ENCODE data around the gene RNF32. TPM values are rescaled to one million over a fixed set of nuclear protein-coding genes. Genes with fewer than 3 reads are reported as not detected.

The RNF32 gene
- total and polyA plus RNA-seq, 4 donors: 1.4 to 3.8 (median 2.9) TPM

GRCh38 chr7:156604836-156605695 is 35.5 kb upstream of the RNF32 start:
- Histone ChIP-seq H3K36me3 (ENCODE audit: control insufficient read depth, insufficient read depth, low read length) (no peaks in the 10 kb centered on the region), H3K4me3 (ENCODE audit: low read depth, low read length) (no peak overlapping the region), H3K27me3 (ENCODE audit: control insufficient read depth, insufficient read depth, low read length) (peaks cover 11% of the 10 kb centered on the region), H3K9me3 (ENCODE audit: control insufficient read depth, insufficient read depth, low read length) (no peaks in the 10 kb centered on the region), H3K4me1 (ENCODE audit: control insufficient read depth, insufficient read depth, low read length) (peaks cover 14% of the 10 kb centered on the region), H3K27ac (ENCODE audit: low read depth, low read length) (no peak overlapping the region)
- WGBS (ENCODE audit: insufficient coverage): 89% methylated on average over 21 of the region's 22 CpGs
- no peak for DNase-seq (ENCODE audit: low read depth in 4 of 6, low spot score in 6 of 6)

- Histone ChIP-seq H3K27ac (ENCODE audit: low read depth, low read length) (no peak overlapping the region), H3K4me3 (ENCODE audit: low read depth, low read length) (no peak overlapping the region), H3K4me1 (ENCODE audit: control insufficient read depth, insufficient read depth, low read length) (peaks cover 14% of the 10 kb centered on the region), H3K36me3 (ENCODE audit: control insufficient read depth, insufficient read depth, low read length) (no peaks in the 10 kb centered on the region), H3K9me3 (ENCODE audit: control insufficient read depth, insufficient read depth, low read length) (no peaks in the 10 kb centered on the region), H3K27me3 (ENCODE audit: control insufficient read depth, insufficient read depth, low read length) (peaks cover 11% of the 10 kb centered on the region)
- 100% methylated on average over 1 of the region's 5 CpGs for WGBS (ENCODE audit: insufficient coverage)
- DNase-seq (ENCODE audit: low read depth in 4 of 6, low spot score in 6 of 6): no peak
These were observed 34.4 kb upstream of the RNF32 start for GRCh38 chr7:156606135-156606534.

- WGBS (ENCODE audit: insufficient coverage): 94% methylated on average over 6 of the region's 14 CpGs
- Histone ChIP-seq H3K4me3 (ENCODE audit: low read depth, low read length) (no peak overlapping the region), H3K27me3 (ENCODE audit: control insufficient read depth, insufficient read depth, low read length) (peaks cover 11% of the 10 kb centered on the region), H3K9me3 (ENCODE audit: control insufficient read depth, insufficient read depth, low read length) (no peaks in the 10 kb centered on the region), H3K27ac (ENCODE audit: low read depth, low read length) (no peak overlapping the region), H3K36me3 (ENCODE audit: control insufficient read depth, insufficient read depth, low read length) (no peaks in the 10 kb centered on the region), H3K4me1 (ENCODE audit: control insufficient read depth, insufficient read depth, low read length) (peaks cover 14% of the 10 kb centered on the region)
- DNase-seq (ENCODE audit: low read depth in 4 of 6, low spot score in 6 of 6): no peak
These were observed 33.8 kb upstream of the RNF32 start for GRCh38 chr7:156606691-156607331.

GRCh38 chr7:156607332-156608172 is 33.0 kb upstream of the RNF32 start:
- Histone ChIP-seq H3K27ac (ENCODE audit: low read depth, low read length) (no peak overlapping the region), H3K4me1 (ENCODE audit: control insufficient read depth, insufficient read depth, low read length) (peaks cover 14% of the 10 kb centered on the region), H3K9me3 (ENCODE audit: control insufficient read depth, insufficient read depth, low read length) (no peaks in the 10 kb centered on the region), H3K36me3 (ENCODE audit: control insufficient read depth, insufficient read depth, low read length) (no peaks in the 10 kb centered on the region), H3K27me3 (ENCODE audit: control insufficient read depth, insufficient read depth, low read length) (peaks cover 11% of the 10 kb centered on the region), H3K4me3 (ENCODE audit: low read depth, low read length) (peak overlapping the region; percentile 16)
- peak in 1 of 6 donors; percentile 23 for DNase-seq (ENCODE audit: low read depth in 4 of 6, low spot score in 6 of 6)
- 26% methylated on average over 80 of the region's 84 CpGs for WGBS (ENCODE audit: insufficient coverage)

- Histone ChIP-seq H3K4me1 (ENCODE audit: control insufficient read depth, insufficient read depth, low read length) (peaks cover 14% of the 10 kb centered on the region), H3K9me3 (ENCODE audit: control insufficient read depth, insufficient read depth, low read length) (no peaks in the 10 kb centered on the region), H3K27ac (ENCODE audit: low read depth, low read length) (no peak overlapping the region), H3K36me3 (ENCODE audit: control insufficient read depth, insufficient read depth, low read length) (no peaks in the 10 kb centered on the region), H3K4me3 (ENCODE audit: low read depth, low read length) (peak overlapping the region; percentile 16), H3K27me3 (ENCODE audit: control insufficient read depth, insufficient read depth, low read length) (peaks cover 11% of the 10 kb centered on the region)
- WGBS (ENCODE audit: insufficient coverage): 25% methylated on average over 14 of the region's 17 CpGs
- no peak for DNase-seq (ENCODE audit: low read depth in 4 of 6, low spot score in 6 of 6)
These were observed 32.4 kb upstream of the RNF32 start for GRCh38 chr7:156608173-156608478.

GRCh38 chr7:156609010-156609877 is 31.3 kb upstream of the RNF32 start:
- 80% methylated on average over 2 of the region's 7 CpGs for WGBS (ENCODE audit: insufficient coverage)
- DNase-seq (ENCODE audit: low read depth in 4 of 6, low spot score in 6 of 6): no peak
- Histone ChIP-seq H3K4me1 (ENCODE audit: control insufficient read depth, insufficient read depth, low read length) (peaks cover 14% of the 10 kb centered on the region), H3K36me3 (ENCODE audit: control insufficient read depth, insufficient read depth, low read length) (no peaks in the 10 kb centered on the region), H3K27me3 (ENCODE audit: control insufficient read depth, insufficient read depth, low read length) (peaks cover 12% of the 10 kb centered on the region), H3K27ac (ENCODE audit: low read depth, low read length) (no peak overlapping the region), H3K9me3 (ENCODE audit: control insufficient read depth, insufficient read depth, low read length) (no peaks in the 10 kb centered on the region), H3K4me3 (ENCODE audit: low read depth, low read length) (no peak overlapping the region)

GRCh38 chr7:156610130-156610529 is 30.4 kb upstream of the RNF32 start:
- H3K36me3 ChIP-seq (ENCODE audit: control insufficient read depth, insufficient read depth, low read length): no peaks in the 10 kb centered on the region
- no peak overlapping the region for H3K4me3 ChIP-seq (ENCODE audit: low read depth, low read length)
- DNase-seq (ENCODE audit: low read depth in 4 of 6, low spot score in 6 of 6): no peak
- no peak overlapping the region for H3K27ac ChIP-seq (ENCODE audit: low read depth, low read length)
- peaks cover 17% of the 10 kb centered on the region for H3K27me3 ChIP-seq (ENCODE audit: control insufficient read depth, insufficient read depth, low read length)
- peaks cover 14% of the 10 kb centered on the region for H3K4me1 ChIP-seq (ENCODE audit: control insufficient read depth, insufficient read depth, low read length)
- no peaks in the 10 kb centered on the region for H3K9me3 ChIP-seq (ENCODE audit: control insufficient read depth, insufficient read depth, low read length)
- WGBS (ENCODE audit: insufficient coverage): 74% methylated on average over 7 of the region's 11 CpGs

- no peak for DNase-seq (ENCODE audit: low read depth in 4 of 6, low spot score in 6 of 6)
- no peak overlapping the region for H3K27ac ChIP-seq (ENCODE audit: low read depth, low read length)
- H3K4me1 ChIP-seq (ENCODE audit: control insufficient read depth, insufficient read depth, low read length): peaks cover 14% of the 10 kb centered on the region
- peaks cover 18% of the 10 kb centered on the region for H3K27me3 ChIP-seq (ENCODE audit: control insufficient read depth, insufficient read depth, low read length)
- H3K9me3 ChIP-seq (ENCODE audit: control insufficient read depth, insufficient read depth, low read length): no peaks in the 10 kb centered on the region
- no peak overlapping the region for H3K4me3 ChIP-seq (ENCODE audit: low read depth, low read length)
- no peaks in the 10 kb centered on the region for H3K36me3 ChIP-seq (ENCODE audit: control insufficient read depth, insufficient read depth, low read length)
- WGBS (ENCODE audit: insufficient coverage): 79% methylated on average over 11 of the region's 11 CpGs
These were observed 30.0 kb upstream of the RNF32 start for GRCh38 chr7:156610601-156611000.

Measured in spinal cord (tissue), 10 donors.